ENCODE measurements around the gene PLD1.
"Not testable (repeated sequence)": the region's sequence is repeated elsewhere in the genome, so short reads cannot be mapped to it uniquely, and the experiment has no call there.

PLD1 gene

GRCh38 chr3:171815973-171816595 lies 5.8 kb upstream of the PLD1 start:
- no peak for DNase-seq

- DNase-seq = not testable (repeated sequence)
These were observed 4.4 kb upstream of the PLD1 start for GRCh38 chr3:171814662-171815061.

GRCh38 chr3:171813897-171814460 lies 3.7 kb upstream of the PLD1 start:
- DNase-seq = peak; percentile 36

GRCh38 chr3:171813278-171813896 lies 3.1 kb upstream of the PLD1 start:
- no peak for DNase-seq

GRCh38 chr3:171812811-171813210 lies 2.5 kb upstream of the PLD1 start:
- DNase-seq = no peak

- DNase-seq = no peak
These were observed 1.6 kb upstream of the PLD1 start for GRCh38 chr3:171811913-171812335.

GRCh38 chr3:171811295-171811912 lies 1.1 kb upstream of the PLD1 start:
- DNase-seq = no peak

- no peak for DNase-seq
These were observed 479 bp upstream of the PLD1 start for GRCh38 chr3:171810629-171811294.

GRCh38 chr3:171809611-171809860 lies 747 bp downstream of the PLD1 start:
- DNase-seq = no peak

- no peak for DNase-seq
These were observed 2.5 kb downstream of the PLD1 start for GRCh38 chr3:171807806-171808205.

- no peak for DNase-seq
These were observed 3.1 kb downstream of the PLD1 start for GRCh38 chr3:171807129-171807675.

- DNase-seq = no peak
These were observed 3.8 kb downstream of the PLD1 start for GRCh38 chr3:171806200-171807128.

- DNase-seq = no peak
These were observed 4.6 kb downstream of the PLD1 start for GRCh38 chr3:171805687-171806086.

- DNase-seq = no peak
These were observed 5.5 kb downstream of the PLD1 start for GRCh38 chr3:171804618-171805389.

- DNase-seq = no peak
These were observed 7.2 kb downstream of the PLD1 start for GRCh38 chr3:171803044-171803443.

- no peak for DNase-seq
These were observed 7.7 kb downstream of the PLD1 start for GRCh38 chr3:171802590-171802956.

- DNase-seq = no peak
These were observed 8.3 kb downstream of the PLD1 start for GRCh38 chr3:171801738-171802589.

- no peak for DNase-seq
These were observed 10.8 kb downstream of the PLD1 start for GRCh38 chr3:171799501-171799900.

GRCh38 chr3:171797873-171798272 lies 12.4 kb downstream of the PLD1 start:
- DNase-seq = no peak

GRCh38 chr3:171797265-171797679 lies 13.0 kb downstream of the PLD1 start:
- no peak for DNase-seq

Measured in stimulated activated CD8-positive, alpha-beta memory T cell treated with anti-CD3 and anti-CD28 coated beads, Interleukin-4, amount 100 ng/mL, for 48 hours (primary cell).